Measurements from ENCODE around the gene UIMC1.

The UIMC1 gene

GRCh38 chr5:176888865-176889165 is 117.8 kb downstream of the UIMC1 start:
- Histone ChIP-seq H3K9ac (ENCODE audit: low read depth in 1 of 2, low read length in 2 of 2) (no peak overlapping the region), H3K27ac (ENCODE audit: low read depth in 2 of 2, low read length in 2 of 2) (no peak overlapping the region), H3K27me3 (ENCODE audit: control insufficient read depth in 2 of 2, insufficient read depth in 2 of 2, low read length in 2 of 2) (peaks cover 0 to under 1% of the 10 kb centered on the region in 2 donors), H3K36me3 (ENCODE audit: control insufficient read depth in 2 of 2, insufficient read depth in 2 of 2, low read length in 2 of 2) (no peaks in the 10 kb centered on the region), H3K4me1 (ENCODE audit: control insufficient read depth in 2 of 2, insufficient read depth in 2 of 2, low read length in 2 of 2) (peaks cover 0 to 2% of the 10 kb centered on the region in 2 donors), H3K4me3 (ENCODE audit: low read length in 2 of 2) (no peak overlapping the region), H3K9me3 (ENCODE audit: control insufficient read depth in 2 of 2, low read length in 2 of 2) (no peaks in the 10 kb centered on the region)

GRCh38 chr5:176888016-176888864 is 118.3 kb downstream of the UIMC1 start:
- Histone ChIP-seq H3K36me3 (ENCODE audit: control insufficient read depth in 2 of 2, insufficient read depth in 2 of 2, low read length in 2 of 2) (no peaks in the 10 kb centered on the region), H3K27ac (ENCODE audit: low read depth in 2 of 2, low read length in 2 of 2) (no peak overlapping the region)

GRCh38 chr5:176887252-176887849 is 119.2 kb downstream of the UIMC1 start:
- H3K4me1 ChIP-seq (ENCODE audit: control insufficient read depth in 2 of 2, insufficient read depth in 2 of 2, low read length in 2 of 2): peaks cover 0 to 2% of the 10 kb centered on the region in 2 donors
- peaks cover 0 to 3% of the 10 kb centered on the region in 2 donors for H3K27me3 ChIP-seq (ENCODE audit: control insufficient read depth in 2 of 2, insufficient read depth in 2 of 2, low read length in 2 of 2)
- no peak overlapping the region for H3K27ac ChIP-seq (ENCODE audit: low read depth in 2 of 2, low read length in 2 of 2)
- no peaks in the 10 kb centered on the region for H3K9me3 ChIP-seq (ENCODE audit: control insufficient read depth in 2 of 2, low read length in 2 of 2)
- no peaks in the 10 kb centered on the region for H3K36me3 ChIP-seq (ENCODE audit: control insufficient read depth in 2 of 2, insufficient read depth in 2 of 2, low read length in 2 of 2)
- H3K4me3 ChIP-seq (ENCODE audit: low read length in 2 of 2): no peak overlapping the region
- H3K9ac ChIP-seq (ENCODE audit: low read depth in 1 of 2, low read length in 2 of 2): no peak overlapping the region

More at GRCh38 chr5:176888016-176888864, 118.3 kb downstream of the UIMC1 start:
- no peak overlapping the region for H3K4me3 ChIP-seq (ENCODE audit: low read length in 2 of 2)
- peaks cover 0 to 3% of the 10 kb centered on the region in 2 donors for H3K27me3 ChIP-seq (ENCODE audit: control insufficient read depth in 2 of 2, insufficient read depth in 2 of 2, low read length in 2 of 2)
- H3K9ac ChIP-seq (ENCODE audit: low read depth in 1 of 2, low read length in 2 of 2): no peak overlapping the region
- no peaks in the 10 kb centered on the region for H3K9me3 ChIP-seq (ENCODE audit: control insufficient read depth in 2 of 2, low read length in 2 of 2)
- H3K4me1 ChIP-seq (ENCODE audit: control insufficient read depth in 2 of 2, insufficient read depth in 2 of 2, low read length in 2 of 2): peaks cover 0 to 2% of the 10 kb centered on the region in 2 donors

GRCh38 chr5:176886336-176887251 is 120.0 kb downstream of the UIMC1 start:
- H3K9me3 ChIP-seq (ENCODE audit: control insufficient read depth in 2 of 2, low read length in 2 of 2): no peaks in the 10 kb centered on the region
- peaks cover 0 to 3% of the 10 kb centered on the region in 2 donors for H3K27me3 ChIP-seq (ENCODE audit: control insufficient read depth in 2 of 2, insufficient read depth in 2 of 2, low read length in 2 of 2)
- H3K36me3 ChIP-seq (ENCODE audit: control insufficient read depth in 2 of 2, insufficient read depth in 2 of 2, low read length in 2 of 2): no peaks in the 10 kb centered on the region
- H3K4me3 ChIP-seq (ENCODE audit: low read length in 2 of 2): no peak overlapping the region
- H3K9ac ChIP-seq (ENCODE audit: low read depth in 1 of 2, low read length in 2 of 2): no peak overlapping the region
- H3K27ac ChIP-seq (ENCODE audit: low read depth in 2 of 2, low read length in 2 of 2): no peak overlapping the region
- H3K4me1 ChIP-seq (ENCODE audit: control insufficient read depth in 2 of 2, insufficient read depth in 2 of 2, low read length in 2 of 2): peaks cover 0 to 2% of the 10 kb centered on the region in 2 donors

GRCh38 chr5:176884571-176884890 is 122.0 kb downstream of the UIMC1 start:
- Histone ChIP-seq H3K4me1 (ENCODE audit: control insufficient read depth in 2 of 2, insufficient read depth in 2 of 2, low read length in 2 of 2) (no peaks in the 10 kb centered on the region), H3K27me3 (ENCODE audit: control insufficient read depth in 2 of 2, insufficient read depth in 2 of 2, low read length in 2 of 2) (peaks cover 0 to 3% of the 10 kb centered on the region in 2 donors), H3K9ac (ENCODE audit: low read depth in 1 of 2, low read length in 2 of 2) (no peak overlapping the region), H3K4me3 (ENCODE audit: low read length in 2 of 2) (no peak overlapping the region), H3K9me3 (ENCODE audit: control insufficient read depth in 2 of 2, low read length in 2 of 2) (no peaks in the 10 kb centered on the region), H3K27ac (ENCODE audit: low read depth in 2 of 2, low read length in 2 of 2) (no peak overlapping the region), H3K36me3 (ENCODE audit: control insufficient read depth in 2 of 2, insufficient read depth in 2 of 2, low read length in 2 of 2) (no peaks in the 10 kb centered on the region)

- H3K9ac ChIP-seq (ENCODE audit: low read depth in 1 of 2, low read length in 2 of 2): no peak overlapping the region
- H3K27ac ChIP-seq (ENCODE audit: low read depth in 2 of 2, low read length in 2 of 2): no peak overlapping the region
- H3K36me3 ChIP-seq (ENCODE audit: control insufficient read depth in 2 of 2, insufficient read depth in 2 of 2, low read length in 2 of 2): no peaks in the 10 kb centered on the region
Measured at GRCh38 chr5:176883700-176884570, 122.6 kb downstream of the UIMC1 start.

GRCh38 chr5:176882567-176882903 is 124.0 kb downstream of the UIMC1 start:
- H3K36me3 ChIP-seq (ENCODE audit: control insufficient read depth in 2 of 2, insufficient read depth in 2 of 2, low read length in 2 of 2): no peaks in the 10 kb centered on the region
- H3K27ac ChIP-seq (ENCODE audit: low read depth in 2 of 2, low read length in 2 of 2): no peak overlapping the region
- H3K4me3 ChIP-seq (ENCODE audit: low read length in 2 of 2): no peak overlapping the region
- no peaks in the 10 kb centered on the region for H3K4me1 ChIP-seq (ENCODE audit: control insufficient read depth in 2 of 2, insufficient read depth in 2 of 2, low read length in 2 of 2)
- peaks cover 5 to 6% of the 10 kb centered on the region in 2 donors for H3K27me3 ChIP-seq (ENCODE audit: control insufficient read depth in 2 of 2, insufficient read depth in 2 of 2, low read length in 2 of 2)
- H3K9me3 ChIP-seq (ENCODE audit: control insufficient read depth in 2 of 2, low read length in 2 of 2): no peaks in the 10 kb centered on the region
- no peak overlapping the region for H3K9ac ChIP-seq (ENCODE audit: low read depth in 1 of 2, low read length in 2 of 2)

More at GRCh38 chr5:176883700-176884570, 122.6 kb downstream of the UIMC1 start:
- Histone ChIP-seq H3K27me3 (ENCODE audit: control insufficient read depth in 2 of 2, insufficient read depth in 2 of 2, low read length in 2 of 2) (peaks cover 3% of the 10 kb centered on the region in 2 donors), H3K9me3 (ENCODE audit: control insufficient read depth in 2 of 2, low read length in 2 of 2) (no peaks in the 10 kb centered on the region), H3K4me1 (ENCODE audit: control insufficient read depth in 2 of 2, insufficient read depth in 2 of 2, low read length in 2 of 2) (no peaks in the 10 kb centered on the region), H3K4me3 (ENCODE audit: low read length in 2 of 2) (no peak overlapping the region)

- H3K36me3 ChIP-seq (ENCODE audit: control insufficient read depth in 2 of 2, insufficient read depth in 2 of 2, low read length in 2 of 2): no peaks in the 10 kb centered on the region
- no peaks in the 10 kb centered on the region for H3K4me1 ChIP-seq (ENCODE audit: control insufficient read depth in 2 of 2, insufficient read depth in 2 of 2, low read length in 2 of 2)
- peaks cover 5 to 6% of the 10 kb centered on the region in 2 donors for H3K27me3 ChIP-seq (ENCODE audit: control insufficient read depth in 2 of 2, insufficient read depth in 2 of 2, low read length in 2 of 2)
- no peak overlapping the region for H3K9ac ChIP-seq (ENCODE audit: low read depth in 1 of 2, low read length in 2 of 2)
- no peaks in the 10 kb centered on the region for H3K9me3 ChIP-seq (ENCODE audit: control insufficient read depth in 2 of 2, low read length in 2 of 2)
- no peak overlapping the region for H3K27ac ChIP-seq (ENCODE audit: low read depth in 2 of 2, low read length in 2 of 2)
- no peak overlapping the region for H3K4me3 ChIP-seq (ENCODE audit: low read length in 2 of 2)
Measured at GRCh38 chr5:176881816-176882566, 124.6 kb downstream of the UIMC1 start.

All from mucosa of rectum (tissue), 2 donors.